Panc1 (cell line): ENCODE data around the gene UBC. TPM values are rescaled to one million over a fixed set of nuclear protein-coding genes. Genes with fewer than 3 reads are reported as not detected.
A peak's percentile ranks its signal among the peaks of the same experiment; 100 is the strongest.

Experiments used
- ATAC-seq: fragments of 200-7000 bp; cut with Tn5 transposase; 2 replicates; pipeline ENCODE4 v1.9.1; 2020; ENCODE audit warnings: mild to moderate bottlenecking, moderate library complexity
- BruUV-seq: library from RNA; stranded (reverse); fragments of 400-500 nt; replicated peaks from 2 replicates; lab custom pipeline; 2021; lab: Mats Ljungman, UMichigan
- CTCF ChIA-PET: fragments of 300-600 bp; sonication (Branson Sonifier 250); formaldehyde crosslinking; loops from one replicate; lab custom pipeline; 2022; ENCODE audit warnings: antibody characterized with exemption; lab: Charles Lee
- POLR2A ChIA-PET: fragments of 300-600 bp; sonication (Branson Sonifier 250); formaldehyde crosslinking; loops from one replicate; lab custom pipeline; 2022; ENCODE audit warnings: antibody characterized with exemption; lab: Charles Lee
- DNase-seq: peaks from one replicate; pipeline ENCODE4 v3.0.0-alpha.2; 2010; ENCODE audit warnings: low read depth, low spot score
- H3K27ac ChIP-seq: 2 replicates; pipeline ENCODE4 v1.5.1; 2011; ENCODE audit warnings: mild to moderate bottlenecking, low read length, inconsistent platforms
- H3K27me3 ChIP-seq: fragments of 200-500 bp; sonication (Bioruptor generic); 2 replicates; pipeline ENCODE4 v1.6.0; 2014; ENCODE audit warnings: low read length, inconsistent platforms; ENCODE audit not compliant: control insufficient read depth, insufficient read depth
- H3K36me3 ChIP-seq: fragments of 200-500 bp; sonication (Bioruptor generic); 2 replicates; pipeline ENCODE4 v1.5.1; 2014; ENCODE audit warnings: inconsistent platforms, mild to moderate bottlenecking, low read length, moderate library complexity; ENCODE audit not compliant: control insufficient read depth, insufficient read depth
- H3K4me1 ChIP-seq: 2 replicates; pipeline ENCODE4 v1.5.1; 2011; ENCODE audit warnings: inconsistent platforms, mild to moderate bottlenecking, low read length, moderate library complexity; ENCODE audit not compliant: control insufficient read depth, insufficient read depth
- H3K4me3 ChIP-seq, 2 experiments: 2 replicates each; pipeline ENCODE4 v1.5.1; 2011 to 2012; ENCODE audit warnings: low read depth in 2 of 2, low read length in 2 of 2, mild to moderate bottlenecking in 2 of 2, inconsistent platforms in 1 of 2, moderate library complexity in 1 of 2
- H3K9me3 ChIP-seq: fragments of 200-500 bp; sonication (Bioruptor generic); 2 replicates; pipeline ENCODE4 v1.5.1; 2014; ENCODE audit warnings: low read depth, mild to moderate bottlenecking, inconsistent platforms, low read length, moderate library complexity; ENCODE audit not compliant: control insufficient read depth, insufficient read depth
- CTCF ChIP-seq: fragments of 450-650 bp; IDR thresholded peaks from 2 replicates; pipeline ENCODE4 v1.5.1; 2017; ENCODE audit warnings: mild to moderate bottlenecking
- POLR2AphosphoS5 ChIP-seq: IDR thresholded peaks from 2 replicates; pipeline ENCODE4 v1.6.1; 2012; ENCODE audit warnings: mild to moderate bottlenecking, low read depth, low read length, moderate library complexity
- REST ChIP-seq, 2 experiments: IDR thresholded peaks; 2 replicates each; pipeline ENCODE4 v1.6.1; 2011 to 2012; ENCODE audit warnings: low read depth in 2 of 2, control low read depth in 1 of 2, low read length in 1 of 2, mild to moderate bottlenecking in 1 of 2, moderate library complexity in 1 of 2; ENCODE audit not compliant: insufficient read depth in 1 of 2
- SIN3A ChIP-seq: IDR thresholded peaks from 2 replicates; pipeline ENCODE4 v1.6.1; 2012; ENCODE audit warnings: low read depth, mild to moderate bottlenecking, low read length, moderate library complexity, borderline replicate concordance; ENCODE audit not compliant: insufficient read depth
- TCF7L2 ChIP-seq: IDR thresholded peaks from 2 replicates; pipeline ENCODE4 v1.6.1; 2011; ENCODE audit warnings: mild to moderate bottlenecking, low read depth, low read length, inconsistent platforms
- in situ Hi-C: cut with HindIII; loops from 2 replicates; pipeline ENCODE4 v1.10.0; 2016; ENCODE audit warnings: low sequenced_read_pairs, low pct_unique_long_range_greater_than_20kb
- intact Hi-C: fragments of 100-400 bp; cut with micrococcal nuclease; formaldehyde crosslinking; loops from one replicate; pipeline ENCODE4 v1.10.0; 2022; ENCODE audit not compliant: unreplicated experiment
- total RNA-seq: library from RNA; stranded (reverse); gene quantifications from one replicate; pipeline ENCODE4 v1.2.1, GENCODE V29; 2021; ENCODE audit not compliant: unreplicated experiment

UBC gene
- total RNA-seq, 1 experiment from 2014 or later = 1,725 TPM

- Histone ChIP-seq H3K27ac (peak within 1 kb of the TSS; percentile 92), H3K4me1 (peaks cover 25% of the 10 kb centered on the region), H3K36me3 (no peaks in the 10 kb centered on the region), H3K27me3 (no peaks in the 10 kb centered on the region), H3K9me3 (no peaks in the 10 kb centered on the region), H3K4me3 (peak within 1 kb of the TSS; percentile 72 to 80)
- BruUV-seq = no TSS peak
- in situ Hi-C loops = no loop called here
- POLR2A ChIA-PET = no interaction called here
- ATAC-seq (peak; percentile 88), DNase-seq (no peak)
- CTCF ChIA-PET = interaction anchor here (1.9 kb wide), 1 partner anchor 43 kb away, joined by 4 read pairs; no protein-coding TSS in a partner anchor
- intact Hi-C loops = no loop called here
- TF ChIP-seq REST (IDR thresholded peaks at IDR 0.05; ENCODE audit: insufficient read depth in 1 of 2, low read depth in 2 of 2, low read length in 1 of 2) (0 out of 4 replicates have a peak, but pooled peaks of 1 of the 2 experiments have one; percentile 18), TCF7L2 (no peak), CTCF (no peak), POLR2AphosphoS5 (peak; percentile 72), SIN3A (peak; percentile 66; the same call in 1 of the 2 replicates)
Observed at GRCh38 chr12:124863416-124864325, 50.8 kb downstream of the UBC start, which contains the start of gene SCARB1. Gene SCARB1 (minus strand): TSS chr12:124863864. CDS start chr12:124863720, 144 bp downstream.

- intact Hi-C loops (no loop called here), in situ Hi-C loops (no loop called here)
- no peak for DNase-seq
- Histone ChIP-seq H3K4me3 (peak overlapping the region; percentile 72 to 80), H3K9me3 (no peaks in the 10 kb centered on the region), H3K27me3 (no peaks in the 10 kb centered on the region), H3K4me1 (peaks cover 25% of the 10 kb centered on the region), H3K27ac (peak overlapping the region; percentile 83), H3K36me3 (0 out of 2 replicates have a peak, but pooled peaks cover 2% of the 10 kb centered on the region)
- no TSS peak for BruUV-seq
- TF ChIP-seq CTCF (no peak), TCF7L2 (no peak), REST (IDR thresholded peaks at IDR 0.05; ENCODE audit: insufficient read depth in 1 of 2, low read depth in 2 of 2, low read length in 1 of 2) (no peak), POLR2AphosphoS5 (no peak), SIN3A (no peak)
- CTCF ChIA-PET = interaction anchor here (0.6 to 1.9 kb wide), 3 partner anchors 16 to 1670 kb away, joined by 4 to 7 read pairs (median 4); no protein-coding TSS in a partner anchor
- POLR2A ChIA-PET = interaction anchor here (0.6 kb wide), 1 partner anchor 61 kb away, joined by 3 read pairs; no protein-coding TSS in a partner anchor
- ATAC-seq = peak; percentile 53
Observed at GRCh38 chr12:124862768-124863415, 51.6 kb downstream of the UBC start.
